Stimulated activated memory B cell treated with anti-CD40 and anti-IgM and Interleukin-4, amounts not matched to agents 10 μg/mL and 1 μg/mL and 100 μg/mL, for 72 hours (primary cell): ENCODE measurements around the gene ARID1B.

Experiments used
- ATAC-seq: fragments of 150-1000 bp; cut with Tn5 transposase; 2 replicates; pipeline ENCODE4 v1.10.0; 2021
- H3K27ac Mint-ChIP-seq: one replicate; pipeline ENCODE4 v1.8.0; 2022; ENCODE audit warnings: mild to moderate bottlenecking, mixed read lengths
- H3K27me3 Mint-ChIP-seq: one replicate; pipeline ENCODE4 v1.8.0; 2022; ENCODE audit warnings: mixed read lengths
- H3K36me3 Mint-ChIP-seq: one replicate; pipeline ENCODE4 v1.8.0; 2022; ENCODE audit warnings: mixed read lengths
- H3K4me1 Mint-ChIP-seq: one replicate; pipeline ENCODE4 v1.8.0; 2022; ENCODE audit warnings: mixed read lengths
- H3K4me3 Mint-ChIP-seq: one replicate; pipeline ENCODE4 v1.8.0; 2022; ENCODE audit warnings: mild to moderate bottlenecking, moderate library complexity, mixed read lengths
- H3K9me3 Mint-ChIP-seq: one replicate; pipeline ENCODE4 v1.8.0; 2022; ENCODE audit warnings: mixed read lengths

ARID1B gene

DNA sequence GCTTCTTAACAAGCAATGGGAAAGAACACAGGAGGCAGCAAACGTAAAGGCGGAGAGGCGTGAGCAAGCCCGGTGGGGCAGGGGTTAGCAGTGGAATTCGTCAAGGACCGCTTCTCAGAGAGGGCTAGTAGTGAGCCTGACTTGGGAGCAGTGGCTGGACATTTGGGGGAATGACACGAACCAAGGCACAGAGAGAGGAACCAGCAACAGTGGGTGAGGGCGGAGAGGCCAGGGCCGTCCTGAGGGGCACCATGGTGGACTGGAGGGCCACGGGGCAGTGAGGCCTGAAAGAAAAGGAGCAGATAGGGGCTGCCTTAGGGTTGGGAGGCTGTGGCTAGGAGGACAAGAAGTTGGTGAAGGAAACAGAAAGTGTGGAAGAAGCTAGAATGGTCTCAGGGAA, 12.1 kb upstream of the ARID1B start:
- Mint-ChIP-seq H3K27me3 (no peaks in the 10 kb centered on the region), H3K4me1 (peaks cover 32% of the 10 kb centered on the region), H3K27ac (no peak overlapping the region), H3K9me3 (no peaks in the 10 kb centered on the region), H3K4me3 (no peak overlapping the region), H3K36me3 (no peaks in the 10 kb centered on the region)
- no peak for ATAC-seq

DNA sequence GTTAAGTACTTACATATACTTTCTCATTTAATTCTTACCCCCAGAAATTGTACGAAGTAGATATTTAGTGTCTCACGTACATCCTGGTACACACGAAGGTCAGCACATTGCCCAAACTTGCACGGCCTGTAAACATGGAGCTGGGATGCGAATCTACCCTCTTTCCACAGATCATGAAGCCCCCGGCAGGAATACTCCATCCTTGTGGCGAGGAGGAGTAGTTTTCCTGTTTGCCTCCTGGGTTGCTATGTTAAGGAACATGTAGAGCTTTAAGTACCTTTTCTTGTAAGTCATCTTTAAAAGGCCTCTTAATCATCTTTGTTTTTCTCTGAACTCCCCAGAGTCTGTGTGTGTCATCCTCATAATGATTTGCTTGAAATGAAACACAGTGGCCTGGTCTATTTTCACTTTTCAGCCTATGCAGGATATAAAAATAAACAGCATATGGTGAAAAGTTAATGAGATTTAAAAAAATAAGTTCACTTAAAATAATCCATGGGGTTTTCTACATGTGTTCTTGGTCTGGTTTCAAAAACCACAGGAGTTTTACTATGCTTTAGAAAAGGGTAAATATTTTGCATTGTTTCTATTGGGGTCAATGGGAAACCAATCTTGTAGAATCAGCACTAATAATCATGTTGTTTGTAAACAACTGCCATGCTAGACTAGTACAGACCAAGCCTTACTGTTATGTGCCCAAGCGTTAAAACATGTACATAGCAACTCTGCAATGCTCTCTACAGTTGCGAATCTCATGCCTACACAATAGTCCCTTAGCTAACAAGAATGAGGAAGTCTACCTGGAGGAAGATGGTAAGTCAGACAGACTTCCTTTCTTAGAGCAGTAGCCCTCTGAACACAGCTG, 9.3 kb upstream of the ARID1B start:
- peak; percentile 96 for ATAC-seq
- H3K36me3 Mint-ChIP-seq, result no peaks in the 10 kb centered on the region
- peak overlapping the region; percentile 22 for H3K4me3 Mint-ChIP-seq
- no peaks in the 10 kb centered on the region for H3K27me3 Mint-ChIP-seq
- H3K27ac Mint-ChIP-seq, result peak overlapping the region; percentile 87
- no peaks in the 10 kb centered on the region for H3K9me3 Mint-ChIP-seq
- peaks cover 31% of the 10 kb centered on the region for H3K4me1 Mint-ChIP-seq

GRCh38 chr6:156771047-156771446, 6.1 kb upstream of the ARID1B start:
- no peak overlapping the region for H3K4me3 Mint-ChIP-seq
- no peaks in the 10 kb centered on the region for H3K27me3 Mint-ChIP-seq
- no peak overlapping the region for H3K27ac Mint-ChIP-seq
- H3K4me1 Mint-ChIP-seq, result peaks cover 60% of the 10 kb centered on the region
- no peaks in the 10 kb centered on the region for H3K9me3 Mint-ChIP-seq
- no peak for ATAC-seq
- no peaks in the 10 kb centered on the region for H3K36me3 Mint-ChIP-seq

DNA sequence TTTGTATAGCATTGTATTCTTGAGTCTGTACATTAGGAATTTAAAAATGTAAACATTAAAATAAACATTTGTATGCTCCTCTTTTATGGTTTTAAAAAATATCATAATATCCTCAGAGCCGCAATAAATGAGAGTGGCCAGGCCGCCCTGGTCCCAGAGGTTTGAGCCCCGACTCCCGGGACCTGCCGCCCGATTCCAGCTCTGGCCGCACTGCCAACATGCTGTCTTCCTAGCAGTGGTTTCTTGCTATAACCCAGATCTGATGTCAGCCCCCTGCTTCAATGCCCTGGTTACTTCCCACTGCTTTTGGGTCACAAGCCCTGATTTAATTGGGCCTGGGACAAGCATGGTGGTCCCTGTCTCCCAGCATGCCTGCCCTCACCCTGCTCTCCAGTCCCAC, 5.4 kb upstream of the ARID1B start:
- H3K9me3 Mint-ChIP-seq, result no peaks in the 10 kb centered on the region
- peaks cover 63% of the 10 kb centered on the region for H3K4me1 Mint-ChIP-seq

GRCh38 chr6:156773476-156773875, 3.7 kb upstream of the ARID1B start:
- no peaks in the 10 kb centered on the region for H3K36me3 Mint-ChIP-seq
- H3K4me3 Mint-ChIP-seq, result no peak overlapping the region
- H3K9me3 Mint-ChIP-seq, result no peaks in the 10 kb centered on the region
- H3K27me3 Mint-ChIP-seq, result no peaks in the 10 kb centered on the region
- ATAC-seq, result no peak
- H3K27ac Mint-ChIP-seq, result peak overlapping the region; percentile 65
- H3K4me1 Mint-ChIP-seq, result peaks cover 48% of the 10 kb centered on the region

More for the DNA sequence above, 5.4 kb upstream of the ARID1B start:
- Mint-ChIP-seq H3K27ac (peak overlapping the region; percentile 6), H3K36me3 (no peaks in the 10 kb centered on the region), H3K4me3 (no peak overlapping the region), H3K27me3 (no peaks in the 10 kb centered on the region)
- ATAC-seq, result no peak

DNA sequence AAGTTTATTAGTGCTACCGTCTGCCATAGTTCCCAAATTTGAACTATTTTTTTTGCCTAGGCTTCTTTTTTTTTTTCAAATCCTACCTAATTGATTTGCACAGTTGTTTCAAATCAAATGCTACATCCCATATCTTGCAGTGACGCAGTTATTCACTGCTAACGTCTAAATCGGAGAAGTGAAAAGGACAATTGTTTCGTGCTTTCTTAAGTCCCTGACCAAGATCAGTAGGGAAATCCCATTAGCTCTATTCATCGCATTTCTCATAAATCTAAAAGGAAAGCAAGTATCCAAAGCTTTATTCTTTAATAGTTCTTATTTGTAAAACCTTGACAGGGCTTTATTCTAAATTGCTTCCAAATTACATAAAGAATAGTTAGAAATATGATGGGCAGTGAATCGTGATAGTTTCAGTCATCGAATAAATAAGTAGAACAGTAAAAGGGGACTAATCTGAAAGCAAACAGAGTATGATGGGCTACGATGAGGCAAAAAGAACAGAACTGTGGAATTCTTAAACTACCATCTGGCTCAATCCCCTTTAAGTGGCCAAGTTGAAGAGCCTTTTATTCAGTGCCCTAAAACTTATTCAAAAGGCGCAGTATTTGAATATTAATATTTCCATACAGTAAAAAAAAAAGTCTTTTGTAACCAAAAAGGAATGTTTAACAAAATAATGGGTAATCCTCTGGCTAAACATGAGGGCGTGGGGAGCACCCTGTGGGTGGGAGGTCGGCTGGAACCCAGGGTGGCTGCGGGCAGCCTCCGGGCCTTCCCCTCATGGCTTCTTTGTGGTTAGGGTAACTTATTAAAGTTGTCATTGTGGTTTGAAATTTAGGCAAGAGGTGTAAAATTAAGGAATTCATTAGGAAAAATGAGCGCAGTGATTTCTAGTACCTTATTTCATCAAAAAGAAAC, 3.0 kb upstream of the ARID1B start:
- Mint-ChIP-seq H3K4me3 (peak overlapping the region; percentile 44), H3K27ac (peak overlapping the region; percentile 65), H3K27me3 (no peaks in the 10 kb centered on the region), H3K9me3 (no peaks in the 10 kb centered on the region), H3K4me1 (peaks cover 41% of the 10 kb centered on the region), H3K36me3 (no peaks in the 10 kb centered on the region)
- no peak for ATAC-seq

DNA sequence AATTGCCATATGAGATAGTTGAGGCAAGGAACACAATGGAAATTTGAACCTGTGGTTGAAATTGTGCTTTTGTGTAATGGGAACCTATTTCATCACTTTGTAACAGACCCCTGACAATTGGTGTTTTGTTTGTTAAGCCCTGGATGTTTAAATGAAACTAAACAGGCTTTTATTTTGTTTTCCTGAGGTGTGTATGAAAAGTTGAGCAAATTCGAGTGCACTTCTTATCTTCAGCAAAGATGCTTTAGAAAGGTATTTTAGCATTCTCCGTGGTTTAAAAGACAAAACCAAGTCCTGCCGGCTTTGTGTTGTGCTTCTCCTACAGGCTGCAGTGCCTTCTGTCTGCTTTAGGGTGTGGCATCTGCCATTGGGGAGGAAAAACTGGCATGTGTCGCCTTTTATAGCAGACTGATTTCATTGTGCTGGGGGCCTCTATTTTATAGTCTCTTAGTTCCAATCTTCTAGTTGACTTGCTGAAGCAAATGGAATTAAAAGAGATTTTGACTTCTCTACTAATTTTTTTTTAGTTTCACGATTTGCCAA, 2.2 kb upstream of the ARID1B start:
- Mint-ChIP-seq H3K4me3 (no peak overlapping the region), H3K27ac (peak overlapping the region; percentile 65), H3K27me3 (no peaks in the 10 kb centered on the region), H3K4me1 (peaks cover 42% of the 10 kb centered on the region), H3K36me3 (no peaks in the 10 kb centered on the region), H3K9me3 (no peaks in the 10 kb centered on the region)
- ATAC-seq, result no peak

DNA sequence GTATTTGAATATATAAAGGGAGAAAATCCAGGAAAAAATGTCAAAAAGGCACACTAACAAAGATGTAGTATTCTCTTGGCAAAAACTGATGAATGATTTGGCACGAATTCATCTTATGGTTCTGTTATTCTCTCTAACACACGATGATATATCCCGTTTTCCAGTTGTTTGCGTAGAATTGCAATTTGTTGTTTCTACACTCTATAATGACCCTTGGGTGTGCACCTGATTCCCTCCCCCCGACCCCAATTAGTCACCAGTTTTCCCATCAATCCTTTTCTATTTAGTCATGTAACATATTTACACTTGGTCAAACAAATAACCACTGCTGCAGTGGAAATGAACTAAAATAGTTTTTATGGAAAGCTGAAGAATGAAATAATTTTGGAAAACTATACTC, 1.5 kb upstream of the ARID1B start:
- no peaks in the 10 kb centered on the region for H3K9me3 Mint-ChIP-seq
- no peak for ATAC-seq
- H3K4me3 Mint-ChIP-seq, result no peak overlapping the region
- no peaks in the 10 kb centered on the region for H3K27me3 Mint-ChIP-seq
- H3K36me3 Mint-ChIP-seq, result no peaks in the 10 kb centered on the region
- no peak overlapping the region for H3K27ac Mint-ChIP-seq
- peaks cover 50% of the 10 kb centered on the region for H3K4me1 Mint-ChIP-seq

DNA sequence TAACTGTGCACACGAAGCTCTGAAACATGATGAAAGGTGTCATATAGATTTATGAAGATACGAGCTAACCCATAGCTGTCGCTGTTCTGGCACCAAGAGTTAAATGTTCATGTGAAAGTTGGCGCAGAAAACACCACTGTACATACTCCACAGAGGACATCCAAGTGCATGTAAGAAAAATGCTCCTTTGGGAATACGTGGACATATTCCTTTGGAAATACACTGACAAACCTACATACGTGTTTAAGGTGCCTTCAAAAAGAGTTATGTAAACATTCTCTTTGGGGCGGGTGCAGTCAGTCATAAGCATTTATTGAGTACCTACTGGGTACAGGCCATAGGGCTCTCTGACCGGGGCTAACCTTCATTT, 723 bp upstream of the ARID1B start:
- no peaks in the 10 kb centered on the region for H3K36me3 Mint-ChIP-seq
- peak overlapping the region; percentile 87 for H3K4me3 Mint-ChIP-seq
- H3K9me3 Mint-ChIP-seq, result no peaks in the 10 kb centered on the region
- peaks cover 57% of the 10 kb centered on the region for H3K4me1 Mint-ChIP-seq
- H3K27me3 Mint-ChIP-seq, result no peaks in the 10 kb centered on the region
- peak overlapping the region; percentile 97 for H3K27ac Mint-ChIP-seq
- no peak for ATAC-seq

DNA sequence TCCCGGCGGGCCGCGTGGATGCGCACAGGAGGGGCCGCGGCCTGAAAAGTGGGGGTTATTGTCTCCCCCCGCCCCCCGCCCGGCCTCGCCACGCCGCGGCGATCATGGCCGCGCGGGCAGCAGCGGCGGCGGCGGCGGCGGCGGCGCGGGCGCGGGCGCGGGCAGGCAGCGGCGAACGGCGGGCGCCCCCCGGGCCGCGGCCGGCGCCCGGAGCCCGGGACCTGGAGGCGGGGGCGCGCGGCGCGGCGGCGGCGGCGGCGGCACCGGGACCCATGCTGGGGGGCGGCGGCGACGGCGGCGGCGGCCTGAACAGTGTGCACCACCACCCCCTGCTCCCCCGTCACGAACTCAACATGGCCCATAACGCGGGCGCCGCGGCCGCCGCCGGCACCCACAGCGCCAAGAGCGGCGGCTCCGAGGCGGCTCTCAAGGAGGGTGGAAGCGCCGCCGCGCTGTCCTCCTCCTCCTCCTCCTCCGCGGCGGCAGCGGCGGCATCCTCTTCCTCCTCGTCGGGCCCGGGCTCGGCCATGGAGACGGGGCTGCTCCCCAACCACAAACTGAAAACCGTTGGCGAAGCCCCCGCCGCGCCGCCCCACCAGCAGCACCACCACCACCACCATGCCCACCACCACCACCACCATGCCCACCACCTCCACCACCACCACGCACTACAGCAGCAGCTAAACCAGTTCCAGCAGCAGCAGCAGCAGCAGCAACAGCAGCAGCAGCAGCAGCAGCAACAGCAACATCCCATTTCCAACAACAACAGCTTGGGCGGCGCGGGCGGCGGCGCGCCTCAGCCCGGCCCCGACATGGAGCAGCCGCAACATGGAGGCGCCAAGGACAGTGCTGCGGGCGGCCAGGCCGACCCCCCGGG, 637 bp downstream of the ARID1B start:
- Mint-ChIP-seq H3K36me3 (no peaks in the 10 kb centered on the region), H3K9me3 (no peaks in the 10 kb centered on the region), H3K27ac (peak overlapping the region; percentile 97), H3K4me1 (peaks cover 62% of the 10 kb centered on the region), H3K27me3 (no peaks in the 10 kb centered on the region), H3K4me3 (peak overlapping the region; percentile 91)
- peak; percentile 69 for ATAC-seq

- no peaks in the 10 kb centered on the region for H3K9me3 Mint-ChIP-seq
- H3K4me3 Mint-ChIP-seq, result peak overlapping the region; percentile 91
- peak overlapping the region; percentile 97 for H3K27ac Mint-ChIP-seq
- H3K27me3 Mint-ChIP-seq, result no peaks in the 10 kb centered on the region
- peak; percentile 14 for ATAC-seq
- no peaks in the 10 kb centered on the region for H3K36me3 Mint-ChIP-seq
- H3K4me1 Mint-ChIP-seq, result peaks cover 61% of the 10 kb centered on the region
These were observed 1.5 kb downstream of the ARID1B start for GRCh38 chr6:156778454-156779205.

DNA sequence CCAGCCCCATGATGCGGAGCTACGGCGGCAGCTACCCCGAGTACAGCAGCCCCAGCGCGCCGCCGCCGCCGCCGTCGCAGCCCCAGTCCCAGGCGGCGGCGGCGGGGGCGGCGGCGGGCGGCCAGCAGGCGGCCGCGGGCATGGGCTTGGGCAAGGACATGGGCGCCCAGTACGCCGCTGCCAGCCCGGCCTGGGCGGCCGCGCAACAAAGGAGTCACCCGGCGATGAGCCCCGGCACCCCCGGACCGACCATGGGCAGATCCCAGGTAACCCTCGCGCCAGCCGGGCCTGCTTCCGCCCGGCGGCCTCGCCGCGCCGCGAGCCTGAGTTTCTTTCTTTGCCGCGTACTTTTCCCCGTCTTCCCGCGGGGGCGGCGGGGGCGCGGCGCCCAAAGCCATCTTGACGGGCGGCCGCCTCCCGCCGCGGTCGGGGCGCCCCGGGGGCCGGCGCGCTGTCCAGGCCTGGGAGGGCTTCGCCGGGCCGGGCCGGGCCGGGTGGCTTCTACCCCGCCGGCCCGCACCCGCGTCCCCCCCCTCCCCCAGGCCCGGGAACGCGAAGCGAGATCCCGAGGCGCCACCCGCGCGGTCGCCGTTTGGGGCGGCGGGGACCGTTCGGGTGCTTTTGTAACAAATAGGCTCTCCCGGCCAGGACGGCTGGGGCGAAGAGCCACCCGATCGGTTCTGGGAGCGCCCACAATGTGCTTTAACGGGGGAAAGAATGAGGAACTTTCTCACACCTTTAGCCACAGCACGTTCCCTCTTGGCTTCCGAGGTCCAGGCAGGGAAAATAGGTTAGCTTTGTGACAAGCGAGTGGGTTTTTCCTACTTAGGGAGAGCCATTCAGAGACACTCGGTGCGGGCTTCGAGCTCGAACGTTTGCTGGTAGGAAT, 2.3 kb downstream of the ARID1B start:
- ATAC-seq, result peak; percentile 52
- Mint-ChIP-seq H3K27me3 (no peaks in the 10 kb centered on the region), H3K4me3 (peak overlapping the region; percentile 83), H3K4me1 (peaks cover 58% of the 10 kb centered on the region), H3K36me3 (no peaks in the 10 kb centered on the region), H3K9me3 (no peaks in the 10 kb centered on the region), H3K27ac (peak overlapping the region; percentile 97)

- peaks cover 57% of the 10 kb centered on the region for H3K4me1 Mint-ChIP-seq
- H3K36me3 Mint-ChIP-seq, result peaks cover 4% of the 10 kb centered on the region
- peak overlapping the region; percentile 83 for H3K4me3 Mint-ChIP-seq
- H3K9me3 Mint-ChIP-seq, result no peaks in the 10 kb centered on the region
- H3K27me3 Mint-ChIP-seq, result no peaks in the 10 kb centered on the region
- ATAC-seq, result peak; percentile 57
- H3K27ac Mint-ChIP-seq, result peak overlapping the region; percentile 97
These were observed 3.0 kb downstream of the ARID1B start for GRCh38 chr6:156780102-156780641.
